Adrenal gland (tissue), 5 donors: ENCODE data around the gene GAK.

Experiments used
- POLR2A ChIP-seq, 2 donors: fragments of 450-650 bp; IDR thresholded peaks; one replicate each; pipeline ENCODE4 v1.6.1; 2017; ENCODE audit warnings: antibody characterized with exemption in 2 of 2, mild to moderate bottlenecking in 2 of 2, moderate library complexity in 1 of 2
- TF ChIP-seq, protein P1 (sequence below), 6 experiments: fragments of 450-650 bp in 4 of 6; fragments of 200-600 bp in 2 of 6; sonication (generic) in 1 of 6; IDR thresholded peaks; 1 replicate in 5 of 6; 2 replicates in 1 of 6; pipeline versions ENCODE4 v1.5.1 to v1.8.0; 2016 to 2021; ENCODE audit warnings: antibody characterized with exemption in 6 of 6, mild to moderate bottlenecking in 2 of 6, moderate library complexity in 1 of 6
- donor health status: DM: no; HTN: no; CAD: no.

DNA sequence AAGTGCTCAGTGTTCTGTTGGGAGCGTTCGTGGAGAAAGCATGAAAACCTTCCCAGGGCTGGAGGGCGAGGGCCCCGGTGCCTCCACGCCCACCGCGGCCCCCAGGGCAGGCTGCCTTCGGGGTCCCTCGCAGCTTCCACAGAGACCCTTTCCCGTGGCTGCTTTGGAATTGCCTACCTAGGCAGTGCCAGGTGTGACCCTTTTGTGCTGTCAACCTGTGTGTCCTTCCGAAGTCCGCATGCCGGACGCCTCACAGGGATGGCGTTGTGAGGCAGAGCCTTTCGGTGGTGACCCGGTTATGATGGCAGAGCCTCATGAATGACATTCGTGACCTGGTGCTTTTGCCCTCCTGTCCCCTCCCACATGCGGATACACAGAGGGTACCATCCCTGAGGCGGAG lies 17.5 kb upstream of the GAK start:
- TF ChIP-seq, protein P1, sequence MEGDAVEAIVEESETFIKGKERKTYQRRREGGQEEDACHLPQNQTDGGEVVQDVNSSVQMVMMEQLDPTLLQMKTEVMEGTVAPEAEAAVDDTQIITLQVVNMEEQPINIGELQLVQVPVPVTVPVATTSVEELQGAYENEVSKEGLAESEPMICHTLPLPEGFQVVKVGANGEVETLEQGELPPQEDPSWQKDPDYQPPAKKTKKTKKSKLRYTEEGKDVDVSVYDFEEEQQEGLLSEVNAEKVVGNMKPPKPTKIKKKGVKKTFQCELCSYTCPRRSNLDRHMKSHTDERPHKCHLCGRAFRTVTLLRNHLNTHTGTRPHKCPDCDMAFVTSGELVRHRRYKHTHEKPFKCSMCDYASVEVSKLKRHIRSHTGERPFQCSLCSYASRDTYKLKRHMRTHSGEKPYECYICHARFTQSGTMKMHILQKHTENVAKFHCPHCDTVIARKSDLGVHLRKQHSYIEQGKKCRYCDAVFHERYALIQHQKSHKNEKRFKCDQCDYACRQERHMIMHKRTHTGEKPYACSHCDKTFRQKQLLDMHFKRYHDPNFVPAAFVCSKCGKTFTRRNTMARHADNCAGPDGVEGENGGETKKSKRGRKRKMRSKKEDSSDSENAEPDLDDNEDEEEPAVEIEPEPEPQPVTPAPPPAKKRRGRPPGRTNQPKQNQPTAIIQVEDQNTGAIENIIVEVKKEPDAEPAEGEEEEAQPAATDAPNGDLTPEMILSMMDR (IDR thresholded peaks at IDR 0.05) = no peak
- no peak for TF ChIP-seq POLR2A (IDR thresholded peaks at IDR 0.05)
